HepG2 (cell line): Measurements from ENCODE around the gene MEX3C. TPM values are rescaled to one million over a fixed set of nuclear protein-coding genes. Genes with fewer than 3 reads are reported as not detected.

ENCODE experiments used
- AHR ChIP-seq: IDR thresholded peaks from 2 replicates; pipeline ENCODE4 v1.6.1; 2018; ENCODE audit warnings: missing genetic modification reagents, missing compliant biosample characterization
- ESRRA ChIP-seq: sonication (generic); formaldehyde crosslinking; IDR thresholded peaks from 2 replicates; pipeline ENCODE4 v1.5.1; 2020; ENCODE audit warnings: mild to moderate bottlenecking, low read depth, missing genetic modification reagents
- FOSL1 ChIP-seq: sonication (generic); formaldehyde crosslinking; IDR thresholded peaks from 2 replicates; pipeline ENCODE4 v1.9.0; 2021; ENCODE audit warnings: missing genetic modification reagents, borderline replicate concordance
- HOXA9 ChIP-seq: sonication (generic); formaldehyde crosslinking; IDR thresholded peaks from 2 replicates; pipeline ENCODE4 v1.8.1; 2022; ENCODE audit warnings: missing genetic modification reagents, mild to moderate bottlenecking, moderate library complexity, borderline replicate concordance
- KLF6 ChIP-seq: IDR thresholded peaks from 2 replicates; pipeline ENCODE4 v1.8.0; 2016; ENCODE audit warnings: missing biosample characterization, missing genetic modification reagents
- SNRNP70 ChIP-seq: fragments of 200-400 bp; formaldehyde crosslinking; IDR thresholded peaks from 2 replicates; pipeline ENCODE4 v1.6.1; 2017; ENCODE audit warnings: mild to moderate bottlenecking, low read depth, low read length, moderate library complexity
- ZBTB20 ChIP-seq: sonication (generic); formaldehyde crosslinking; IDR thresholded peaks from 2 replicates; pipeline ENCODE4 v1.8.1; 2023; ENCODE audit warnings: missing genetic modification reagents, low read depth, mild to moderate bottlenecking, borderline replicate concordance
- ZNF24 ChIP-seq: fragments of 450-650 bp; IDR thresholded peaks from 2 replicates; pipeline ENCODE4 v1.6.1; 2017; ENCODE audit warnings: antibody characterized with exemption, mild to moderate bottlenecking
- ZNF552 ChIP-seq: sonication (generic); formaldehyde crosslinking; IDR thresholded peaks from 2 replicates; pipeline ENCODE4 v1.9.0; 2022; ENCODE audit warnings: missing genetic modification reagents, mild to moderate bottlenecking, borderline replicate concordance
- ZNF570 ChIP-seq: sonication (generic); formaldehyde crosslinking; IDR thresholded peaks from 2 replicates; pipeline ENCODE4 v1.4.0; 2020; ENCODE audit warnings: mild to moderate bottlenecking, missing genetic modification reagents, borderline replicate concordance
- ZNF598 ChIP-seq: sonication (generic); formaldehyde crosslinking; IDR thresholded peaks from 2 replicates; pipeline ENCODE4 v1.5.1; 2020; ENCODE audit warnings: mild to moderate bottlenecking, missing genetic modification reagents, borderline replicate concordance
- ZNF646 ChIP-seq: sonication (generic); formaldehyde crosslinking; IDR thresholded peaks from 2 replicates; pipeline ENCODE4 v1.9.0; 2021; ENCODE audit warnings: mild to moderate bottlenecking, missing genetic modification reagents
- polyA plus RNA-seq, 8 experiments: library from polyadenylated mRNA; depleted of rRNA in 3 of 8; stranded (reverse) in 7 of 8; unstranded in 1 of 8; fragments of >200 nt; fragmentation: Illumina TruSeq in 4 of 8; extraction: Trizol in 4 of 8; gene quantifications; 2 replicates each; pipeline versions ENCODE4 v1.2.1 to v1.2.3, GENCODE V29; 2011 to 2016; ENCODE audit warnings: low read depth in 4 of 8, missing spikeins in 1 of 8, mixed read lengths in 1 of 8; ENCODE audit not compliant: insufficient read depth in 1 of 8
- total RNA-seq, 5 experiments: library from RNA; depleted of rRNA; stranded (reverse); fragments of >200 nt; fragmentation: Illumina TruSeq; extraction: Trizol; gene quantifications; 2 replicates each; pipeline ENCODE4 v1.2.3, GENCODE V29; 2016; ENCODE audit warnings: low read depth in 1 of 5
- TF ChIP-seq, protein P1 (sequence below): sonication (generic); formaldehyde crosslinking; conservative IDR thresholded peaks from 2 replicates; pipeline ENCODE4 v1.4.0; 2020; ENCODE audit warnings: missing genetic modification reagents
- TF ChIP-seq, protein P2 (sequence below): sonication (generic); formaldehyde crosslinking; IDR thresholded peaks from 2 replicates; pipeline ENCODE4 v1.5.0; 2020; ENCODE audit warnings: mild to moderate bottlenecking, missing genetic modification reagents, borderline replicate concordance
- TF ChIP-seq, protein P3 (sequence below): sonication (generic); formaldehyde crosslinking; IDR thresholded peaks from 2 replicates; pipeline ENCODE4 v1.9.0; 2021; ENCODE audit warnings: missing genetic modification reagents, borderline replicate concordance
- TF ChIP-seq, protein P4 (sequence below): sonication (generic); formaldehyde crosslinking; IDR thresholded peaks from 2 replicates; pipeline ENCODE4 v1.4.0; 2020; ENCODE audit warnings: missing genetic modification reagents

Gene MEX3C
- total and polyA plus RNA-seq, 2 of the 13 experiments (the other 11 are each of a cell fraction or from before 2014, with no cell fraction given), result 34.8 to 36.4 TPM

DNA sequence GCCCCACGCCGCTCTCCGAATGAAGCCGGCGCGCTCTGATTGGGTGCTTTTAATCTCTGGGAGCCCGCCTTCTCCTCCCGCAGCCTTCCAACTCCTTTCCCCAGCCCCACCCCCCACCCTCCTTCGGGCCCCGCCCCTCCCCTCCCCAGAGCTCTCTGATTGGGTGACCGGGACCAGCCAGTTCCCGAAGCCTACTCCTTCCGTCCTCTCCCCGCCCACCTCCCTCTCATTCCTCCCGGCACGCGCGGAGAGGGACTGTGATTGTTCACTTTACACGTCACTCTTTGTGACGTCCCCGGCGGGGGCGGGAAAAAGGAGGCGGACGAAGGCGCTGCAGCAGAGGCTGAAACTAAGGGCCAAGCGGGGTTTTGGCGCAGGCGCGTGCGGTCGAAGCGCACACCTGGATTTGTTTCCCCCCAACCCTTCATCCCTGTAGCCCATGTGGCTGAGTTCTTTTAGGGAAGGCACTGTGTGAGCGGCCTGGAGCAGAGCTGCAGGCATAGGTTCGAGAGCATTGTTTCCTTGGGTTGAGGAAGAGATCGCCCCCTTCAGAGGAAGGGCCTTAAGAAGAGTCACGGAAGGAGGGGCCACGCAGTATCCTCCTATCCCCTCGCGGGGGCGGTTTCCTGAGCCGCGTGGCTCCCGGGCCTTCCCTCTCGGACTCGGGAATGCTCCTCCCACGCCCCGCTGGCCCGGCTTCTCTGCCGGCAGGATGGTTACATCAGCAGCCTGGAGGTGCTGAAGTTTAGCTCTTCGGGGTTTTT lies at the start of gene MEX3C (continued):
- TF ChIP-seq ZNF646 (CRISPR knock-in tag) (no peak), ESRRA (CRISPR knock-in tag) (no peak), AHR (CRISPR knock-in tag) (peak; percentile 30; the same call in 1 of the 2 replicates), ZNF570 (CRISPR knock-in tag) (no peak), ZNF24 (no peak), FOSL1 (CRISPR knock-in tag) (no peak), HOXA9 (0 out of 2 replicates have a peak, but pooled peaks have one; percentile 28), ZNF552 (CRISPR knock-in tag) (peak; percentile 63; the same call in 1 of the 2 replicates), KLF6 (CRISPR knock-in tag) (peak; percentile 80; the same call in 1 of the 2 replicates), ZBTB20 (CRISPR knock-in tag) (peak; percentile 78; the same call in 1 of the 2 replicates), ZNF598 (CRISPR knock-in tag) (no peak), SNRNP70 (no peak)
- TF ChIP-seq, protein P1, sequence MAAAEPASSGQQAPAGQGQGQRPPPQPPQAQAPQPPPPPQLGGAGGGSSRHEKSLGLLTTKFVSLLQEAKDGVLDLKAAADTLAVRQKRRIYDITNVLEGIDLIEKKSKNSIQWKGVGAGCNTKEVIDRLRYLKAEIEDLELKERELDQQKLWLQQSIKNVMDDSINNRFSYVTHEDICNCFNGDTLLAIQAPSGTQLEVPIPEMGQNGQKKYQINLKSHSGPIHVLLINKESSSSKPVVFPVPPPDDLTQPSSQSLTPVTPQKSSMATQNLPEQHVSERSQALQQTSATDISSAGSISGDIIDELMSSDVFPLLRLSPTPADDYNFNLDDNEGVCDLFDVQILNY (CRISPR knock-in tag), result peak; percentile 92
- TF ChIP-seq, protein P2, sequence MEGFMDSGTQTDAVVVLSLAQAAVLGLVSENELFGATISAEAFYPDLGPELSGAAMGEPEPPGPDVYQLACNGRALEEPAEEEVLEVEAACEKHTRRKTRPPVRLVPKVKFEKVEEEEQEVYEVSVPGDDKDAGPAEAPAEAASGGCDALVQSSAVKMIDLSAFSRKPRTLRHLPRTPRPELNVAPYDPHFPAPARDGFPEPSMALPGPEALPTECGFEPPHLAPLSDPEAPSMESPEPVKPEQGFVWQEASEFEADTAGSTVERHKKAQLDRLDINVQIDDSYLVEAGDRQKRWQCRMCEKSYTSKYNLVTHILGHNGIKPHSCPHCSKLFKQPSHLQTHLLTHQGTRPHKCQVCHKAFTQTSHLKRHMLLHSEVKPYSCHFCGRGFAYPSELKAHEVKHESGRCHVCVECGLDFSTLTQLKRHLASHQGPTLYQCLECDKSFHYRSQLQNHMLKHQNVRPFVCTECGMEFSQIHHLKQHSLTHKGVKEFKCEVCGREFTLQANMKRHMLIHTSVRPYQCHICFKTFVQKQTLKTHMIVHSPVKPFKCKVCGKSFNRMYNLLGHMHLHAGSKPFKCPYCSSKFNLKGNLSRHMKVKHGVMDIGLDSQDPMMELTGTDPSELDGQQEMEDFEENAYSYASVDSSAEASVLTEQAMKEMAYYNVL, result 0 out of 2 replicates have a peak, but pooled peaks have one; percentile 48
- TF ChIP-seq, protein P3, sequence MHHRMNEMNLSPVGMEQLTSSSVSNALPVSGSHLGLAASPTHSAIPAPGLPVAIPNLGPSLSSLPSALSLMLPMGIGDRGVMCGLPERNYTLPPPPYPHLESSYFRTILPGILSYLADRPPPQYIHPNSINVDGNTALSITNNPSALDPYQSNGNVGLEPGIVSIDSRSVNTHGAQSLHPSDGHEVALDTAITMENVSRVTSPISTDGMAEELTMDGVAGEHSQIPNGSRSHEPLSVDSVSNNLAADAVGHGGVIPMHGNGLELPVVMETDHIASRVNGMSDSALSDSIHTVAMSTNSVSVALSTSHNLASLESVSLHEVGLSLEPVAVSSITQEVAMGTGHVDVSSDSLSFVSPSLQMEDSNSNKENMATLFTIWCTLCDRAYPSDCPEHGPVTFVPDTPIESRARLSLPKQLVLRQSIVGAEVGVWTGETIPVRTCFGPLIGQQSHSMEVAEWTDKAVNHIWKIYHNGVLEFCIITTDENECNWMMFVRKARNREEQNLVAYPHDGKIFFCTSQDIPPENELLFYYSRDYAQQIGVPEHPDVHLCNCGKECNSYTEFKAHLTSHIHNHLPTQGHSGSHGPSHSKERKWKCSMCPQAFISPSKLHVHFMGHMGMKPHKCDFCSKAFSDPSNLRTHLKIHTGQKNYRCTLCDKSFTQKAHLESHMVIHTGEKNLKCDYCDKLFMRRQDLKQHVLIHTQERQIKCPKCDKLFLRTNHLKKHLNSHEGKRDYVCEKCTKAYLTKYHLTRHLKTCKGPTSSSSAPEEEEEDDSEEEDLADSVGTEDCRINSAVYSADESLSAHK (CRISPR knock-in tag), result no peak
- TF ChIP-seq, protein P4, sequence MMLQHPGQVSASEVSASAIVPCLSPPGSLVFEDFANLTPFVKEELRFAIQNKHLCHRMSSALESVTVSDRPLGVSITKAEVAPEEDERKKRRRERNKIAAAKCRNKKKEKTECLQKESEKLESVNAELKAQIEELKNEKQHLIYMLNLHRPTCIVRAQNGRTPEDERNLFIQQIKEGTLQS, result no peak
